Coronary artery (tissue), 2 donors: ENCODE results near the gene SNX13.

Experiments
- DNase-seq: peaks from one replicate; pipeline ENCODE4 v3.0.0-alpha.2; 2017; ENCODE audit warnings: low spot score
- H3K27ac ChIP-seq, 2 donors: fragments of 200-600 bp; sonication (generic); one replicate each; pipeline ENCODE4 v1.5.1; 2016 to 2019
- H3K4me3 ChIP-seq: fragments of 200-600 bp; sonication (generic); 2 replicates; pipeline ENCODE4 v1.5.1; 2016; ENCODE audit warnings: mild to moderate bottlenecking, moderate library complexity
- TF ChIP-seq, protein P1 (sequence below): fragments of 200-600 bp; sonication (generic); IDR thresholded peaks from one replicate; pipeline ENCODE4 v1.5.1; 2019; ENCODE audit warnings: antibody characterized with exemption

SNX13 gene

DNA sequence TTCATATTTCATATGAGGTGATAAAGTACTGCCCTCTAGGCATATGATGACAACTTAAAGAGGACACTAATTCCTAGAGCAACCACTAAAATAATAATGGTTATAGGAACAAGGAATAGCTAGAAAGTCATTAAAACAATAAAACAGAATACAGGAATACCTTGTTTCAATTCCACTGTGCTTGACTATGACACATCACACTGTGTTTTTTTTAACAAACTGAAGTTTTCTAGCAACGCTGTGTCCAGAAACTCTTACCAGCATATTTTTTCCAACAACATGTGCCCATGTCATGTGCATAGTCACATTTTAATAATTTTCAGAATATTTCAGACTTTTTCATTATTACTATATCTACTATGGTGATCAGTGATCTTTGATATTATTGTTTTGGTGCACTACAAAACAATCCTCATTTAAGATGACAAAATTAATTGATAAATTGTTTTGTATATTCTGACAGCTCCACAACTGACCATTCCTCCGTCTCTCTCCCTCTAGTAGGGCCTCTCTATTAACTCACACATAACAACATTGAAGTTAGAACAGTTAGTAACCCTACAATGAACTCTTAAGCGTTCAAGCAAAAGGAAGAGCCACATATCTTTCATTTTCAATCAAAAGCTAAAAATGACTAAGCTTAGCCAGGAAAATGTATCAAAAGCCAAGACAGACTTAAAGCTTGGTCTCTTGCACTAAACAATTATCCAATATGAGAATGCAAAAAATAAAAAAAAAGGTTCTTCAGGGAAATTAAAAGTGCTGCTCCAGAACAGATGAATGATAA, 85.8 kb downstream of the SNX13 start:
- TF ChIP-seq, protein P1, sequence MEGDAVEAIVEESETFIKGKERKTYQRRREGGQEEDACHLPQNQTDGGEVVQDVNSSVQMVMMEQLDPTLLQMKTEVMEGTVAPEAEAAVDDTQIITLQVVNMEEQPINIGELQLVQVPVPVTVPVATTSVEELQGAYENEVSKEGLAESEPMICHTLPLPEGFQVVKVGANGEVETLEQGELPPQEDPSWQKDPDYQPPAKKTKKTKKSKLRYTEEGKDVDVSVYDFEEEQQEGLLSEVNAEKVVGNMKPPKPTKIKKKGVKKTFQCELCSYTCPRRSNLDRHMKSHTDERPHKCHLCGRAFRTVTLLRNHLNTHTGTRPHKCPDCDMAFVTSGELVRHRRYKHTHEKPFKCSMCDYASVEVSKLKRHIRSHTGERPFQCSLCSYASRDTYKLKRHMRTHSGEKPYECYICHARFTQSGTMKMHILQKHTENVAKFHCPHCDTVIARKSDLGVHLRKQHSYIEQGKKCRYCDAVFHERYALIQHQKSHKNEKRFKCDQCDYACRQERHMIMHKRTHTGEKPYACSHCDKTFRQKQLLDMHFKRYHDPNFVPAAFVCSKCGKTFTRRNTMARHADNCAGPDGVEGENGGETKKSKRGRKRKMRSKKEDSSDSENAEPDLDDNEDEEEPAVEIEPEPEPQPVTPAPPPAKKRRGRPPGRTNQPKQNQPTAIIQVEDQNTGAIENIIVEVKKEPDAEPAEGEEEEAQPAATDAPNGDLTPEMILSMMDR, result no peak
- no peak for DNase-seq
- no peak overlapping the region for H3K27ac ChIP-seq
- no peak overlapping the region for H3K4me3 ChIP-seq

- TF ChIP-seq, protein P1, result no peak
- Histone ChIP-seq H3K27ac (no peak overlapping the region), H3K4me3 (no peak overlapping the region)
- DNase-seq, result no peak
These were observed 87.9 kb downstream of the SNX13 start for GRCh38 chr7:17852361-17852760.

- TF ChIP-seq, protein P1, result no peak
- Histone ChIP-seq H3K27ac (no peak overlapping the region), H3K4me3 (no peak overlapping the region)
- no peak for DNase-seq
These were observed 90.8 kb downstream of the SNX13 start for GRCh38 chr7:17849504-17849903.

- Histone ChIP-seq H3K27ac (no peak overlapping the region), H3K4me3 (no peak overlapping the region)
- TF ChIP-seq, protein P1, result no peak
- no peak for DNase-seq
These were observed 91.8 kb downstream of the SNX13 start for GRCh38 chr7:17848516-17848915.

DNA sequence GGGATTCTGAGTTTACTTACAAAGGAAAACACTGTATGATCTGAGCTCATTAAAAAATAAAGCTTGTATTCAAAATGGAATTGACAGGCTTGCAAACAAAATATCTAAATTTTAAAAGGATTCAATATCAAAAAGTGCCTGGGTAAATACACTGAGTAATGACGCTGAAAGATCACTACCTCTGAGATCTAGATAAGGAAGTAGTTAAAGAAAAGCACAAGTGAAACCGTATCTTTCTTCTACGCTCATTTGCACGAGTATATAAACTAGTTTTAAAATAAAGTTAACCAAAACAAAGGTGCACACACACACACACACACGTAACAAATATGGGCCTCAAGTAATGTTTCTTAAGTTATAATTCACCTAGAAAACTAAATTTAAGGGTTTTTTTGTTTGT, 93.4 kb downstream of the SNX13 start:
- Histone ChIP-seq H3K27ac (no peak overlapping the region), H3K4me3 (no peak overlapping the region)
- no peak for DNase-seq
- TF ChIP-seq, protein P1, result no peak

DNA sequence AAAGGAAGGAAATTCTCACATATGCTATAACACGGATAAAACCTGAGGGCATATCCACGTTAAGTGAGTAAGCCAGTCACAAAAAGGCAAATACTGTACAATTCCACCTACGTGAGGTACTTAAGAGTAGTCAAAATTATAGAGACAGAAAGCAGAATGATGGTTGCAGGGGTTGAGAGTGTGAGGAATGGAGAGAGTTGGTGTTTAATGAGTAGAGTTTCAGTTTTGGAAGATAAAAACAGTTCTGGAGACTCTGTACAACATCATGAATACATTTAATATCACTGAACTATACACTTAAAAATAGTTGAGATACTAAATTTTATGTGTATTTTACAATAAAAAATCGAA, 95.1 kb downstream of the SNX13 start:
- TF ChIP-seq, protein P1, result no peak
- H3K27ac ChIP-seq, result no peak overlapping the region
- H3K4me3 ChIP-seq, result no peak overlapping the region
- DNase-seq, result no peak

GRCh38 chr7:17844514-17845196, 95.6 kb downstream of the SNX13 start:
- DNase-seq, result no peak
- TF ChIP-seq, protein P1, result no peak
- Histone ChIP-seq H3K4me3 (no peak overlapping the region), H3K27ac (no peak overlapping the region)
